ENCODE data around the gene ACP7.
"Not testable (repeated sequence)": the region's sequence is repeated elsewhere in the genome, so short reads cannot be mapped to it uniquely, and the experiment has no call there.

Gene ACP7

GRCh38 chr19:39109641-39110040 lies 25.5 kb downstream of the ACP7 start:
- no peak for DNase-seq (ENCODE audit: low read depth in 2 of 2)

GRCh38 chr19:39110263-39110967 lies 26.2 kb downstream of the ACP7 start:
- DNase-seq (ENCODE audit: low read depth in 2 of 2) = peak; percentile 49 to 51

- no peak for DNase-seq (ENCODE audit: low read depth in 2 of 2)
Measured at GRCh38 chr19:39111593-39112199, 27.5 kb downstream of the ACP7 start.

GRCh38 chr19:39112338-39112890 lies 28.2 kb downstream of the ACP7 start:
- DNase-seq (ENCODE audit: low read depth in 2 of 2) = no peak

- DNase-seq (ENCODE audit: low read depth in 2 of 2) = no peak
Measured at GRCh38 chr19:39113199-39113598, 29.0 kb downstream of the ACP7 start.

GRCh38 chr19:39115105-39115847 lies 31.1 kb downstream of the ACP7 start:
- no peak for DNase-seq (ENCODE audit: low read depth in 2 of 2)

- not testable (repeated sequence) for DNase-seq (ENCODE audit: low read depth in 2 of 2)
Measured at GRCh38 chr19:39117023-39117422, 32.9 kb downstream of the ACP7 start.

GRCh38 chr19:39119830-39120229 lies 35.7 kb downstream of the ACP7 start:
- DNase-seq (ENCODE audit: low read depth in 2 of 2) = no peak

- DNase-seq (ENCODE audit: low read depth in 2 of 2) = no peak
Measured at GRCh38 chr19:39122934-39123731, 39.0 kb downstream of the ACP7 start.

GRCh38 chr19:39124136-39124764 lies 40.1 kb downstream of the ACP7 start:
- DNase-seq (ENCODE audit: low read depth in 2 of 2) = no peak

- no peak for DNase-seq (ENCODE audit: low read depth in 2 of 2)
Measured at GRCh38 chr19:39125199-39125553, 41.0 kb downstream of the ACP7 start.

GRCh38 chr19:39125554-39126311 lies 41.6 kb downstream of the ACP7 start, which contains the start of gene PAK4:
Gene PAK4 (plus strand): TSS chr19:39125786. CDS start chr19:39169554, 43,768 bp downstream.
- DNase-seq (ENCODE audit: low read depth in 2 of 2) = peak; percentile 93

- DNase-seq (ENCODE audit: low read depth in 2 of 2) = no peak
Measured at GRCh38 chr19:39126312-39127187, 42.4 kb downstream of the ACP7 start.

- DNase-seq (ENCODE audit: low read depth in 2 of 2) = no peak
Measured at GRCh38 chr19:39127812-39128515, 43.8 kb downstream of the ACP7 start.

- no peak for DNase-seq (ENCODE audit: low read depth in 2 of 2)
Measured at GRCh38 chr19:39128516-39129079, 44.4 kb downstream of the ACP7 start.

GRCh38 chr19:39129116-39129515 lies 44.9 kb downstream of the ACP7 start:
- DNase-seq (ENCODE audit: low read depth in 2 of 2) = no peak

- no peak for DNase-seq (ENCODE audit: low read depth in 2 of 2)
Measured at GRCh38 chr19:39130337-39131254, 46.4 kb downstream of the ACP7 start.

All from activated CD8-positive, alpha-beta memory T cell treated with anti-CD3 and anti-CD28 coated beads for 4 hours (primary cell).